K562 (cell line): Measurements from ENCODE around the gene PLP2.

Experiments
- EP300 ChIP-seq: IDR thresholded peaks from 2 replicates; pipeline ENCODE4 v1.6.1; 2012; ENCODE audit warnings: low read length, improper control_type of control experiment
- MAFF ChIP-seq: IDR thresholded peaks from 2 replicates; pipeline ENCODE4 v1.6.1; 2012; ENCODE audit warnings: low read length, improper control_type of control experiment
- NR3C1 ChIP-seq: sonication (generic); formaldehyde crosslinking; IDR thresholded peaks from 2 replicates; pipeline ENCODE4 v1.8.1; 2022; ENCODE audit warnings: missing genetic modification reagents
- POLR2A ChIP-seq: fragments of 450-650 bp; conservative IDR thresholded peaks from 2 replicates; pipeline ENCODE4 v1.6.1; 2016
- ZNF140 ChIP-seq: fragments of 250-450 bp; sonication (Bioruptor Pico); IDR thresholded peaks from 2 replicates; pipeline ENCODE4 v1.8.0; 2021; ENCODE audit warnings: moderate library complexity, mild to moderate bottlenecking, inconsistent platforms
- ZNF766 ChIP-seq: fragments of 200-800 bp; sonication (Bioruptor generic); conservative IDR thresholded peaks from 2 replicates; pipeline ENCODE4 v1.6.1; 2016; ENCODE audit warnings: missing genetic modification characterization, missing compliant biosample characterization
- TF ChIP-seq, protein P1 (sequence below): sonication (generic); formaldehyde crosslinking; IDR thresholded peaks from 2 replicates; pipeline ENCODE4 v1.8.1; 2023; ENCODE audit warnings: missing genetic modification reagents, mild to moderate bottlenecking, borderline replicate concordance
- TF ChIP-seq, protein P2 (sequence below), 3 experiments: IDR thresholded peaks in 2 of 3; conservative IDR thresholded peaks in 1 of 3; 2 replicates each; pipeline ENCODE4 v1.5.1; 2011 to 2012; ENCODE audit warnings: low read length in 3 of 3, mild to moderate bottlenecking in 3 of 3, control low read depth in 2 of 3, improper control_type of control experiment in 1 of 3, inconsistent platforms in 1 of 3, low read depth in 1 of 3, mixed read lengths in 1 of 3, moderate library complexity in 1 of 3; ENCODE audit not compliant: insufficient read depth in 2 of 3
- TF ChIP-seq, protein P3 (sequence below): fragments of 450-650 bp; IDR thresholded peaks from 2 replicates; pipeline ENCODE4 v1.6.1; 2016; ENCODE audit warnings: antibody characterized with exemption

DNA sequence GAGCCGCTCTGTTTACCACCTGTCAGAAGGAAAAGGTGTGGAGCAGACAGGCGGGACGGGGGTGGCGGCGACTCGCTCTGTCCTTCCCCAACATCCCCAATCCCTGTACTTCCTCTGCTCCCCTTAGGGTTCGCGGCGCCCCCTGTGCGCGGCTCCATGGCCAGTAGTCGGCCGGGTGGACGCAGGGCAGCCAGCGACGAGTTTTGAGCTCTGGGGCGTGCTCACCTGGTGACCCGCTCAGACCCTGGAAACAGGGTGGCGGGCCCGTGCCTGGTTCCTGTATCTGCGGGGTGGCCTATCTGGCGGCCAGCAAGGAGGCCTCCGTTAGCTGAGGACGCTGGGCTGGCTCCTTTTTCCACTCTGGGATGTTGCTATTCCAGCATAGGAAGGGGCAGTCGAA, 14.5 kb upstream of the PLP2 start:
- no peak for TF ChIP-seq MAFF
- TF ChIP-seq, protein P1, sequence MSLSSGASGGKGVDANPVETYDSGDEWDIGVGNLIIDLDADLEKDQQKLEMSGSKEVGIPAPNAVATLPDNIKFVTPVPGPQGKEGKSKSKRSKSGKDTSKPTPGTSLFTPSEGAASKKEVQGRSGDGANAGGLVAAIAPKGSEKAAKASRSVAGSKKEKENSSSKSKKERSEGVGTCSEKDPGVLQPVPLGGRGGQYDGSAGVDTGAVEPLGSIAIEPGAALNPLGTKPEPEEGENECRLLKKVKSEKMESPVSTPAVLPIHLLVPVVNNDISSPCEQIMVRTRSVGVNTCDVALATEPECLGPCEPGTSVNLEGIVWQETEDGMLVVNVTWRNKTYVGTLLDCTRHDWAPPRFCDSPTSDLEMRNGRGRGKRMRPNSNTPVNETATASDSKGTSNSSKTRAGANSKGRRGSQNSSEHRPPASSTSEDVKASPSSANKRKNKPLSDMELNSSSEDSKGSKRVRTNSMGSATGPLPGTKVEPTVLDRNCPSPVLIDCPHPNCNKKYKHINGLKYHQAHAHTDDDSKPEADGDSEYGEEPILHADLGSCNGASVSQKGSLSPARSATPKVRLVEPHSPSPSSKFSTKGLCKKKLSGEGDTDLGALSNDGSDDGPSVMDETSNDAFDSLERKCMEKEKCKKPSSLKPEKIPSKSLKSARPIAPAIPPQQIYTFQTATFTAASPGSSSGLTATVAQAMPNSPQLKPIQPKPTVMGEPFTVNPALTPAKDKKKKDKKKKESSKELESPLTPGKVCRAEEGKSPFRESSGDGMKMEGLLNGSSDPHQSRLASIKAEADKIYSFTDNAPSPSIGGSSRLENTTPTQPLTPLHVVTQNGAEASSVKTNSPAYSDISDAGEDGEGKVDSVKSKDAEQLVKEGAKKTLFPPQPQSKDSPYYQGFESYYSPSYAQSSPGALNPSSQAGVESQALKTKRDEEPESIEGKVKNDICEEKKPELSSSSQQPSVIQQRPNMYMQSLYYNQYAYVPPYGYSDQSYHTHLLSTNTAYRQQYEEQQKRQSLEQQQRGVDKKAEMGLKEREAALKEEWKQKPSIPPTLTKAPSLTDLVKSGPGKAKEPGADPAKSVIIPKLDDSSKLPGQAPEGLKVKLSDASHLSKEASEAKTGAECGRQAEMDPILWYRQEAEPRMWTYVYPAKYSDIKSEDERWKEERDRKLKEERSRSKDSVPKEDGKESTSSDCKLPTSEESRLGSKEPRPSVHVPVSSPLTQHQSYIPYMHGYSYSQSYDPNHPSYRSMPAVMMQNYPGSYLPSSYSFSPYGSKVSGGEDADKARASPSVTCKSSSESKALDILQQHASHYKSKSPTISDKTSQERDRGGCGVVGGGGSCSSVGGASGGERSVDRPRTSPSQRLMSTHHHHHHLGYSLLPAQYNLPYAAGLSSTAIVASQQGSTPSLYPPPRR (CRISPR knock-in tag): no peak
- TF ChIP-seq, protein P2, sequence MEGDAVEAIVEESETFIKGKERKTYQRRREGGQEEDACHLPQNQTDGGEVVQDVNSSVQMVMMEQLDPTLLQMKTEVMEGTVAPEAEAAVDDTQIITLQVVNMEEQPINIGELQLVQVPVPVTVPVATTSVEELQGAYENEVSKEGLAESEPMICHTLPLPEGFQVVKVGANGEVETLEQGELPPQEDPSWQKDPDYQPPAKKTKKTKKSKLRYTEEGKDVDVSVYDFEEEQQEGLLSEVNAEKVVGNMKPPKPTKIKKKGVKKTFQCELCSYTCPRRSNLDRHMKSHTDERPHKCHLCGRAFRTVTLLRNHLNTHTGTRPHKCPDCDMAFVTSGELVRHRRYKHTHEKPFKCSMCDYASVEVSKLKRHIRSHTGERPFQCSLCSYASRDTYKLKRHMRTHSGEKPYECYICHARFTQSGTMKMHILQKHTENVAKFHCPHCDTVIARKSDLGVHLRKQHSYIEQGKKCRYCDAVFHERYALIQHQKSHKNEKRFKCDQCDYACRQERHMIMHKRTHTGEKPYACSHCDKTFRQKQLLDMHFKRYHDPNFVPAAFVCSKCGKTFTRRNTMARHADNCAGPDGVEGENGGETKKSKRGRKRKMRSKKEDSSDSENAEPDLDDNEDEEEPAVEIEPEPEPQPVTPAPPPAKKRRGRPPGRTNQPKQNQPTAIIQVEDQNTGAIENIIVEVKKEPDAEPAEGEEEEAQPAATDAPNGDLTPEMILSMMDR (IDR thresholded peaks at IDR 0.05 in 2 of 3, conservative IDR thresholded peaks at IDR 0.05 in 1 of 3; ENCODE audit: insufficient read depth in 2 of 3, low read depth in 1 of 3, low read length in 3 of 3): no peak
- no peak for TF ChIP-seq ZNF766 (CRISPR knock-in tag)
- no peak for TF ChIP-seq ZNF140 (CRISPR knock-in tag)
- TF ChIP-seq POLR2A: no peak
- TF ChIP-seq, protein P3, sequence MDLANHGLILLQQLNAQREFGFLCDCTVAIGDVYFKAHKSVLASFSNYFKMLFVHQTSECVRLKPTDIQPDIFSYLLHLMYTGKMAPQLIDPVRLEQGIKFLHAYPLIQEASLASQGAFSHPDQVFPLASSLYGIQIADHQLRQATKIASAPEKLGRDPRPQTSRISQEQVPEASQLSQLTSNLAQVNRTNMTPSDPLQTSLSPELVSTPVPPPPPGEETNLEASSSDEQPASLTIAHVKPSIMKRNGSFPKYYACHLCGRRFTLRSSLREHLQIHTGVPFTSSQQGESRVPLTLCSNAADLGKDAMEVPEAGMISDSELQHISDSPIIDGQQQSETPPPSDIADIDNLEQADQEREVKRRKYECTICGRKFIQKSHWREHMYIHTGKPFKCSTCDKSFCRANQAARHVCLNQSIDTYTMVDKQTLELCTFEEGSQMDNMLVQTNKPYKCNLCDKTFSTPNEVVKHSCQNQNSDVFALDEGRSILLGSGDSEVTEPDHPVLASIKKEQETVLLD: no peak
- TF ChIP-seq EP300: no peak
- TF ChIP-seq NR3C1: no peak
